Endothelial cell of umbilical vein (primary cell): Measurements from ENCODE around the gene TRIP13.

Experiments
- CTCF ChIP-seq, 2 donors: IDR thresholded peaks; 1 replicate in 1 of 2; 2 replicates in 1 of 2; pipeline ENCODE4 v1.5.1; 2011; ENCODE audit warnings: low read length in 2 of 2, mild to moderate bottlenecking in 2 of 2, moderate library complexity in 2 of 2, control low read depth in 1 of 2, inconsistent platforms in 1 of 2, low read depth in 1 of 2; ENCODE audit not compliant: insufficient read depth in 1 of 2; ENCODE audit errors: extremely low read depth in 1 of 2
- EZH2 ChIP-seq: IDR thresholded peaks from 2 replicates; pipeline ENCODE4 v1.6.1; 2012; ENCODE audit warnings: borderline replicate concordance, low read depth, mild to moderate bottlenecking, moderate library complexity, low read length, inconsistent platforms; ENCODE audit not compliant: severe bottlenecking
- POLR2A ChIP-seq: IDR thresholded peaks from 2 replicates; pipeline ENCODE4 v1.6.1; 2012; ENCODE audit warnings: low read depth, mild to moderate bottlenecking, control low read depth, low read length

DNA sequence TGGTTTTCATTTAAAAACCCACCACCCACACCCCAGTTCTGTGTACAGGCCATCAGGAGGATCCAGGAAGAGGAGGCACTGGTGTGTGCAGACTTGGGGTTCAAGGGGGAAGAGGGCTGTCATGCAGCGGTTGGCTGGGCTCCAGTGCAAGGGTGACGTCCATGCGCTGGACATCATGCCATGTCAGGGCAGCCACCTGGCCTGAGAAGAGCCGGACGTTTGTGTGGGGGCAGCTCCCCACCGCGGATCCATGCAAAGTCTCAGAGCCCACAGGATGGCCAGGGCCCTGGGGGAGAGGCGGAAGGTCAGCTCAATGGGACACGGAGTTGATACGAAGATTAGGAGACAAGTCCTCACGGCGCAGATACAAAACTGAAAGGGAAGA, 11.1 kb upstream of the TRIP13 start:
- no peak for TF ChIP-seq CTCF (IDR thresholded peaks at IDR 0.05; ENCODE audit: extremely low read depth in 1 of 2, insufficient read depth in 1 of 2, low read depth in 1 of 2, low read length in 2 of 2)
- TF ChIP-seq POLR2A: no peak
- TF ChIP-seq EZH2: no peak
